NB4 (cell line): ENCODE results near the gene FTO.
A peak's percentile ranks its signal among the peaks of the same experiment; 100 is the strongest.

ENCODE experiments used
- DNase-seq: peaks from one replicate; pipeline ENCODE4 v3.0.0; 2010; ENCODE audit warnings: low read depth
- H3K4me3 ChIP-seq: one replicate; pipeline ENCODE4 v1.5.1; 2011; ENCODE audit warnings: mild to moderate bottlenecking, low read depth, low read length, moderate library complexity
- CTCF ChIP-seq: IDR thresholded peaks from one replicate; pipeline ENCODE4 v1.5.1; 2012; ENCODE audit warnings: low read depth, low read length
- MYC ChIP-seq: IDR thresholded peaks from 2 replicates; pipeline ENCODE4 v1.6.1; 2011; ENCODE audit warnings: low read depth, low read length
- POLR2A ChIP-seq: IDR thresholded peaks from 2 replicates; pipeline ENCODE4 v1.6.1; 2011; ENCODE audit warnings: mild to moderate bottlenecking; ENCODE audit not compliant: insufficient read length; ENCODE audit errors: extremely low read depth
- TF ChIP-seq, protein P1 (sequence below): IDR thresholded peaks from 2 replicates; pipeline ENCODE4 v1.6.1; 2011; ENCODE audit warnings: low read depth, low read length

Gene FTO

GRCh38 chr16:53892155-53892554 lies 188.2 kb downstream of the FTO start:
- TF ChIP-seq, protein P1, sequence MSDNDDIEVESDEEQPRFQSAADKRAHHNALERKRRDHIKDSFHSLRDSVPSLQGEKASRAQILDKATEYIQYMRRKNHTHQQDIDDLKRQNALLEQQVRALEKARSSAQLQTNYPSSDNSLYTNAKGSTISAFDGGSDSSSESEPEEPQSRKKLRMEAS = no peak
- TF ChIP-seq MYC (no peak), POLR2A (no peak), CTCF (peak; percentile 64)
- DNase-seq = peak; percentile 86
- no peak overlapping the region for H3K4me3 ChIP-seq

DNA sequence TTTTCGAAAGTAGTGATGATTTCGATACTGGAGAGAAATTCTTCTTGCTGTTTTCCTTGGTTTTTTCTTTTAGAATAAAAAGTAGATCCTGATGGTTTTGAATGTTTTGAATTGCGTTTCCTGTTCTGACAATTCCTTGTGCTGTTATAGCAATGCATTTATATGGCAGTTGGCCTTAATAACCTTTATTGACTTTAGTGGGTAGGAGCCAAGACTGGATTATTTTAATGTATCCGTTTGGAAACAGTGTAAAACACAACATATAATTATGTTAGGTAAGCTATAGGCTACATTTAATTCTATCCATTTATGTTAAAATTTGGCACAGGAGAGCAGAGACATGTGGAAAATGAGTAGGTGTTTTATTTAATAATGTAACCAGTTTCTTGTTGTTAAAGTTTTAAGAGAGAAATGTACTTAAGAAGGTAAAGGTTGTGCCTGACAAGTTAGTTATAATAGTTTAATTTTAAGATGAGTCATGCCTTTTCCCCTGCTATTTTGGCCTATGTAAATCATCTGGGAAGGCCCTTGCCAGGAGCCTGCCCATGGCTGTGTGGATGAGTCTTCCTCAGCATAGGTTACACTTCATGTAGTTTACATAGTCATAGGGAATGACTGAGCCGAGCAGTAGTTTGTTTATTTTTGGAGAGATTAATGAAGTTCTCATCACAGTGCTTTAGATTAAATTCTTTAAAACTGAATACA lies 189.9 kb downstream of the FTO start:
- TF ChIP-seq, protein P1 = no peak
- TF ChIP-seq CTCF = no peak
- TF ChIP-seq MYC = no peak
- no peak for TF ChIP-seq POLR2A
- H3K4me3 ChIP-seq = no peak overlapping the region
- no peak for DNase-seq

DNA sequence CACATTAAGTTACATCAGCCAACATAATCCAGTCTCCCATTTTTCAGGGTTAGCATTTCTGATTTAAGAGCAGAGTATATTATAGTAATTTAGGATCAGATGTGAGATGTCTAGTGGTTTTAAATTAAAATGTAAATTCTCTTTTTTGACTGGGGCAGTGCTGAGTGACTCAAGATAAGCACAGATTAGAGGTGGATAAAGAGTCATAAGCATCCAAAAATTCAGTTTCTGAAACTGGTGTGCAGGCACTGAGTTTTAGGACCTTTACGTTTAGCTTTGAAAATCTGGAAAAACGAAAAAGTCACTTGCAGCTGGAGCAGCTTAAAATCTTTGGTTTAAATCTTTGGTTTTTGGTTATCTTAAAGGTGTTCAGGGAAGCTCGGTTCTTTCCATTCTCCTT lies 190.7 kb downstream of the FTO start:
- DNase-seq = no peak
- no peak overlapping the region for H3K4me3 ChIP-seq
- TF ChIP-seq POLR2A (no peak), MYC (no peak), CTCF (no peak)
- TF ChIP-seq, protein P1 = no peak

GRCh38 chr16:53895433-53895832 lies 191.5 kb downstream of the FTO start:
- TF ChIP-seq, protein P1 = no peak
- no peak overlapping the region for H3K4me3 ChIP-seq
- DNase-seq = no peak

DNA sequence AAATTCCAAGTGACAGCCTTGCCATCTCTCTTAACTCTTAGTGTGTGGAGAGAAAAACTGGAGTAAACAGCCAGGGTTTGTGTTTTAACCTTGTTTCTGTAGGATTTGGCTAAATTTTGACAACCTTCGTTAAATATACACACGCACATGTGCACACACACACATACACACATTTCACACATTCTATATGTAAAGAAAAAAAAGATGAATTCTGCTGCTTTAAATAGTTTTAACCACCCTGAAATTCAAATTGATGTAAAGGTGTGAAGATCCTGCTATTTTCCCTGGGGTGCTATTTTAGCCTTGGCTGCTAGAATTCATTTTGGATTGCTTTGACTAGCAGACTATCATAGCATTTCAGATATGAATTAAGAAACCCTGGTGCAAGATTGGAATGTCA lies 191.9 kb downstream of the FTO start:
- TF ChIP-seq POLR2A (no peak), CTCF (no peak), MYC (no peak)
- TF ChIP-seq, protein P1 = no peak
- no peak for DNase-seq
- no peak overlapping the region for H3K4me3 ChIP-seq

DNA sequence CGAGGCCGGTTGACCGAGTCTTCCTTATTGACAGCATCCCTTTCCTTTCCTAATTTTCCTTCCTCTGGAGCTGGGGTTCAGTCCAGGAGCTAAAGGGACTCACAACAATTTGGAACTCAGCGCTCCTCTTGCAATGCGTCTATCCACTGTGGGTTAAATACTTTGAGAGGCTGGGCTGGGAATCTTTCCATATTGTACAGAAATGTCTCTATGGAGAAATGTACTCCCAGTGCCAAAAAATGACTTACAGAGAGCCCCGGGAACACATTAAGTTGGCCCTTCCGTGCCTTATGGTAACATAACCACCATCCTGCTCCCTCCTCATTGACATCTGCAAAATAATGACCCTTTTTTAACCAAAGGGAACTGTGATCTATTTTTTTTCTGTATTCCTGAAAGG lies 192.8 kb downstream of the FTO start:
- DNase-seq = no peak
- H3K4me3 ChIP-seq = no peak overlapping the region
- TF ChIP-seq POLR2A = no peak
- no peak for TF ChIP-seq MYC
- TF ChIP-seq, protein P1 = no peak
- TF ChIP-seq CTCF = no peak
